ENCODE results near the gene DOK4.

Gene DOK4

DNA sequence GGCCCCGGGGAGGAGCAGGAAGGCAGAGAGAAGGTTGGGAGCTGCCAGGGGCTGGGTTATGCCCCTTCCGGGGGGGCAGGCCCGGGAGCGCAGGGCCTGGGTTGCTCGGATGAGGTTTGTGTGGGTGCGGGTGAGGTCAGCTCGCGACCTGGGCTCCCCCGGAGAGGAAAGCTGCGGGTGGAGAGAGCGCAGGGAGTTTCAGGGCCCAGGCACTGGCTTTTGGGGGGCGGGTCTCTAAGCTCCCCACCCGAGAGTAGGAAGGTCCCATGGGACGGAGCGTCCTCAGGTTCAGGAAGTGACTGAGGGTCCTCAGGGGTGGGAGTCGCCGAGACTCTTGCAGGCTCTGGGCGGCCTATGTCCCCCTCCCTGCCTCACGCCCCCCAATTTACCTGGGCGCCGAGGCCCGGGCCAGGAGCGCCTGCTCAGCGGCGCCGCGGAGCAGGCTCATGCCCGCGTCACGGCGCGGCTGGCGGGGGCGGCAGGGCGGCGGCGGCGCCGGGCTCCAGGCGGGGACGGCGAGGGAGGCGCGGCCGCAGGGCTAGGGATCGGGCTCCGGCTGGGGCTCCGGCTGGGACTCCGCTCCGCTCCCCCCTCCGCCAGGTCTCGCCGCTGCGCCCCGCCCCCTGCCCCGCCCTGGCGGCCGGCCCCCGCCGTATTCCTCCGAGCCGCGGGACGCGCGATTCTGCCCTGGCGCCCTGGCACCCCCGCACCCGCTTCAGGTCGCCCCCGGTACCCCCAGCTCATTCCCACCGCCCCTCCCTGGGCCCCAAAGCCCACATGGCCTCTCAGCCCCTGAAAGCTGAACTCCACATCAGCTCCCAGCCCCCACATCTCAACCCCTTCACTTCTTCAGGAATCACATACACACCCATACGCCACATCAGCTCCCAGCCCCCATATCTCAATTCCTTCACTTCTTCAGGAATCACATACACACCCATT lies at the start of gene DOK4:
DOK4 (minus strand) TSS at position 578 of the 942 bp plus-strand sequence. CDS start 6,986 bp downstream, outside the sequence.
- DNase-seq (ENCODE audit: low read depth): peak; percentile 79

DNA sequence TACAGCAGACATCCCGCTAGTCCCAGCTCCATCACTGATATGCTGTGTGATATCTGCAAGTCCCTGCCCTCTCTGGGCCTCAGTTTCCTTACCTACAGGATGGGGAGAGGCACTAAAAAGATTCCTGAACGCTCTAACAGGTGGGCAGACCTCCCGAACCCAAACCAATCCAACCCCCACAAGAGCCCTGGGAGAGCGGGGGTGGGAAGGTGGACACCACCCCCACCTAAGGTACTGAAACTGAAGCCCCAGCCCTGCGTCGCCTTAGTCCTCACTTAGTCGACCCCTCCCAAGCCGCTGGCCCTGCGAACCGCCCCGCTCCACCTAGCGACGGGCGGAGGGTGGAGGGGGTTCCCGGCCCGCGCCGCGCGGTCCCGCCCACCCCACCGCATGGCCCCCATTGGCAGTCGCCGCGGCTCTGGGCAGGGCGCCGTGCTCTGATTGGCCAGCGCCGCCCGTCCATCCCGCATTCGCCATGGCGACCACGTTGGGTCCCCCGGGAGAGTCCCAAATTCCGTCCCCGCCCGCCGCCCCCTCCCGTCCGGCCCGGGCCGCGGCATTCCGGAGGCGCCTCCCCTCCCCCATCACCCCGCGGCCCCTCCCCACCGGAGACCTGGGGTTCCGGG lies 49.5 kb upstream of the DOK4 start:
- peak; percentile 89 for DNase-seq (ENCODE audit: low read depth)

DNA sequence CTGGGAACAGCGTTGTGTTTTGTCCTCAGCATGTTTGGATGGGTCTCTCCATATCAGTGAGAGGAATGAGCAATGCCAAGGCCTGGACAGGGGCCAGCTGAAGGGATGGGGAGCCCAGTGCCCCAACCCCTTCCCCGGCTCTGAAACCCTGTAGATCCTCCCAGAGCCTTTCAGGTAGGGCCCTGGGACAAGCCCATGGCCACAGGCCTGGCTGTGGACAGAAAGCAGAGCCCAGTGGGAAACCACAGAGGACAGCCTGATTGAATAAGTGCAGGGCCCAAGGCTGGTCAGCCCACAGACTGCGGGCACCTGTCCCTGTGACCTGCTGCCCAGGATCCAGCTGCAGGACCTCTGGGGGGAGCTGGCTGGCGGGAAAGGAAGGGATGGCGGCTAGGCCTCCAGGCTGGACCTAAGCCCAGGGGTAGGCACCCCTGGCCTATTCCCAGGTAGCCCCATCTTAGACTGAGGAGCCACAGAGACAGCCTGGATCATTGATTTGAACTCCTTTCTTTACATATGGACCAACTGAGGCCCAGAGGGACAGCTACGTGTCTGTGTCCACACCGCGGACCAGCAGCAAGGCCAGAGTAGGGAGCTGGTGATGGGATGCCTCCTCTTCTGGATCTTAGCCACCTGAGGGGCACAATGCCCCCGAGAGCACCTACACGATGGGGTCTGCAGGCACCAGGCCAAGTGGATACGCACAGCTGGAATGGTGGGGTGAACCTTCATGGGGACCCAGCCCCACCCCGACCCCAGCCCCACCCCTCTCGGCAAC lies 48.8 kb upstream of the DOK4 start:
- DNase-seq (ENCODE audit: low read depth): no peak

DNA sequence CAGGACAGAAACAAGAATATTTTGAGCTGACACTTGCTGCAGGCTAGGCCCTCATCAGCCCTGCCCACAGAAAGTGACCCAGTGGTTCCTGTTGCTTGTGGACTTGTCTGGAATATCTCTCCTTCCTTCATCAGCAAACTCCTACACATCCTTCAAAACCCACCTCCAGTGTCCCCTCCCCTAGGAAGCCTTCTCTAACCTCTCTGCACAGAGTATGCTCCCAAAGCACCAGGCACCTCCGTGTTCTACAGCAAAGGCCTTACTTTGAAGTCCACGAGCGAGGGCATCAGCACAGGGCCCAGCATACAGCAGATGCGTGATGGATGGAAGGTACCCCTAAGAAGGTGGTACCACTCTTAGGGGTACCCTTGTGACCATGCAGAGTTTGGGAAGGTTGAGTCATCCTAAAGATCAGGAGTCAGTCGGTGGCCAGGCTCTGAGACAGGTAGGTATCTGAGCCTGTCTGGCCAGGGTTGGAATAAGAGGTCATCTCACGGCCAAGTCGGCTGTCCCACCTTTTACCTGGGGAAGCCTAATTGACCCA lies 48.1 kb upstream of the DOK4 start:
- DNase-seq (ENCODE audit: low read depth): no peak

DNA sequence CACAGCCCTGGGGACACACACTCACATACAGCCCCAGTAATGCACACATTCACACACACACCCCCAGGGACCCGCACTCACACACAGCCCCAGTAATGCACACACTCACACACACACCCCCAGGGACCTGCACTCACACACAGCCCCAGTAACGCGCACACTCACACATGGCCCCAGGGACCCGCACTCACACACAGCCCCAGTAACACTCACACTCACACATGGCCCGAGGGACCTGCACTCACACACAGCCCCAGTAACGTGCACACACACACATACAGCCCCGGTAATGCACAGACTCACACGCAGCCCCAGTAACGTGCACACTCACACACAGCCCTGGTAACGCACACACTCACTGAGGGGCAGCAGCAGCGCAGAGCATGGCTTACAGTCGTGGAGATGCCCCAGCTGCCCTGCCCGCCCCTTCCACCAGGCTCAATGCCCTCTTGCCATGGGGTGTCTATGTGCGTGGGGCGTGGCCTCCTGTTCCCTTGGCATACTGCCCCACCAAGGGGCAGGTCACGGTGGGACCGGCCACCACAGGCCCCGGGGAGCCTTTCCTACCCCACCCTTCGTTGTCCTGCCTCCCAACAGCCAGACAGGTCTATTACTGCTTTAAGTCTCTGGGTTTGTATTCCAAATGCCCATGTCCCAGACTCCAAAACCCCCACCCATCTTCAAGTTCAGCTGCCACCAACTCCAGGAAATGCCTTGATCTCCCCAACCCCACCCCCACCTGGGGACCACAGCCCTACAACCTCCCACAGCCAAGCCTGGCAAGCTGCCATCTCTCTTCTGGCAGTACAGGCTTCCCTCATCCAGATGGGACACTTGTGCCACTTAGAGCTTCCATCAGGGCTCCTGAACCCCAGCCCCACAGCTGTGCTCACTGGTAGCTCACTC lies 47.4 kb upstream of the DOK4 start:
- DNase-seq (ENCODE audit: low read depth): no peak

DNA sequence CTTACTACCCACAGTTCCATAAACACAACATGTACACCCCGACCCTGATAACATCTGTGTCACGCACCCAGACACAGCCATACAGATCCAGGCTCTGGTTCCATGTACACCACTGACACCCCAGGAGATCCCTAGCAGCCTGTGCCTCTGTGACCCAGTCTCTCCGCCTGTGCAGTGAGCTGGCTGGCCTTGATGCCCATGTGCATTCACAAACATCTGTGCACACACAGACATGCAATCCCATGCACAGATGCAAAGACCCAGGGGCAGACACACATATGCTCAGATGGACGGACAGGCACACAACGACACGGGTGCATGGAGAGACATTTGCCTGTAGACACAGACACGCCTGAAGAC lies 46.0 kb upstream of the DOK4 start:
- DNase-seq (ENCODE audit: low read depth): no peak

DNA sequence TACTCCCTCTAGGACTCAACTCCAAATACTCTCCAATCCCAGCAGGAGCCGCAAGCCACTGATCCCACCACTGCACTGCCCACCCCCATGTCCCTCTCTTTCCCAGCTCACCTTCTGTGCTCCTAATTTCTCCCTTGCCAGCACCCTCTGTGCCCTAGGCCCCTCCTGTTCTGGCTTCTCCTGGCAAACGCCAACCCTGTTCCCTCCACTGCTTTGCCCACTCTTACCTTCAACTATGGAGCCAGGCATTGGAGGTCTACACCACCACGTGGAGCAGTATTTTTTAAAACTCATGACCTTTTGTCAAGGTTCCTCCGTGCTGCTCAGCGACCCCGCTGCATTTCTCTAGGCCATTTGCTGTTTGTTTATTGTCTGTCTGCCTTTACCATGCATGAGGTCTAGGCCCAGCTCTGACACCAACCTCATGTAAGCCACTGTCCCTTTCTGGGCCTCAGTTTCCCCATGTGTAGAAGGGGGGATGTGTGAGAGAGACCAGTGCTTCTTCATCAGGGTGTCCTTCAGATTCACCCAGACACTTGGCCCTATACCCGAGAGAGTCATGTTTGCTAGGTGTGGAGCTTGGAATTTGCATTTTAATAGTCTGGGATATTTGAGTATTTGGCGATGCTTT lies 45.5 kb upstream of the DOK4 start:
- no peak for DNase-seq (ENCODE audit: low read depth)

DNA sequence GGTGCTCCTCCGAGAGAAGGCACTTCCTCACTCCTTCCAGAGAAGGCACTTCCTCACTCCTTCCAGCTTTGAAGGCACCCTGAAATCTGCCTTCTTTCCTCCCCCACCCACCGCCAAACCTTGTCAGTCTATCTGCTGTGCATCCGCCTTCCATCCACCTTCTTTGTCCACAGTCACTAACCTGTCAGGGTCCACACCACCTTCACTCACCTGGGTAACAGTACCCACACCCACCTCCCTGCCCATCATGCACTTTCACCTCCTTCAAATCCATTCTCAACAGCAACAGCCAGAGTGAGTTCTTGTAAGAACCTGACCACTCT lies 44.9 kb upstream of the DOK4 start:
- no peak for DNase-seq (ENCODE audit: low read depth)

DNA sequence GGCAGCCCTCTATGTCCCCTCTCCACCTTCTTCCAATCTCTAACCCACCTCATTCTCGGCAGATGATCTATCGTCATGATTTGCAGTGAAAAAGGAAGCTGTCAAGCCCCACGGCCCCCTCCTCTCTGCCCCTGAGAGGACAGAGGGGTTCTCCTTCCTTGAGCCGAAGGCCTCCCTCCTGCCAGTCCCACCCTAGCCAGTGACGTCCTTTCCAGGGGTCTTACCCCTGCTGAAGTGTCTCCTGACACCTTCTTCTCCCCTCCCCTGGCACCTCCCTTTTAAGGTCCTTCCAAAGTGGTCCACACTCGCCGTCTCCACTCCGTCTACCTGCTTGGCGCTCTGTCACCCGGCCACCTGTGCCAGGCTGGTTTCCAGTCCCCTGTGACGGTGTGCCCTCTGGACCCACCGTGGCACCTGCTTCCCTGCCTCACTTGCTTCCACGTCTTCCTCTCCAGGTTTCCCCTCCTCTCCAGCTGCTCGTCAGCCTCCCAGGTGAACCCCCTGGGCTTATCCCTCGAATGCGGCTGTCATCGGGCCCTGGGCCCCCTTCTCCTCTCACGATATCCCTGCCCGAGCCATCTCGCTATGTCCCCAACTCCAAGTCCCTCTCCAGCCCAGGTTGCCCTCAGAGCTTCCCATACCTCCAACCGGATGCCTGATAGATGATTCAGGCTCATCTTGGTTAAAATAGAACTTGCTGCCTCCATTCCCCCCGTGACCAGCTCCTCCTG lies 44.4 kb upstream of the DOK4 start:
- no peak for DNase-seq (ENCODE audit: low read depth)

DNA sequence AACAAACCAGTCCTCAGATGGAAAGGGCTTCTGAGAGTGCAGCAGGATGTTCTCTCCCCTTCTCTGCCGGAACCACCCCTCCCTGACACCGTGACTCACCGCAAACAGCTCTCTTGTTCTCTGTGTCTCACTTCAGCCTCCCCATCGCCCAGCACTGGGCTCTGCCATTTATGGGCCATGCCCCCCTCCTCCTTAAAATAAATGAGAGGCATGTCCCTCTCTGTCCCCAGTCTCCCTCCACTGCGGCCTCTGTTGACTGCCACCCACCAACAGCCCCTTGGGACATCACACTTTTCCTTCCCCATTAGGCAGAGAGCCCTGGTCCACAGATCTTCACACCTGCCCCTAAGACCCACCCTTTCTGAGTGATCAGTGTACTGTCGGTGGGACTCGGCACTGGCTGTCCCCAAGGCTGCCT lies 43.8 kb upstream of the DOK4 start:
- peak; percentile 72 for DNase-seq (ENCODE audit: low read depth)

DNA sequence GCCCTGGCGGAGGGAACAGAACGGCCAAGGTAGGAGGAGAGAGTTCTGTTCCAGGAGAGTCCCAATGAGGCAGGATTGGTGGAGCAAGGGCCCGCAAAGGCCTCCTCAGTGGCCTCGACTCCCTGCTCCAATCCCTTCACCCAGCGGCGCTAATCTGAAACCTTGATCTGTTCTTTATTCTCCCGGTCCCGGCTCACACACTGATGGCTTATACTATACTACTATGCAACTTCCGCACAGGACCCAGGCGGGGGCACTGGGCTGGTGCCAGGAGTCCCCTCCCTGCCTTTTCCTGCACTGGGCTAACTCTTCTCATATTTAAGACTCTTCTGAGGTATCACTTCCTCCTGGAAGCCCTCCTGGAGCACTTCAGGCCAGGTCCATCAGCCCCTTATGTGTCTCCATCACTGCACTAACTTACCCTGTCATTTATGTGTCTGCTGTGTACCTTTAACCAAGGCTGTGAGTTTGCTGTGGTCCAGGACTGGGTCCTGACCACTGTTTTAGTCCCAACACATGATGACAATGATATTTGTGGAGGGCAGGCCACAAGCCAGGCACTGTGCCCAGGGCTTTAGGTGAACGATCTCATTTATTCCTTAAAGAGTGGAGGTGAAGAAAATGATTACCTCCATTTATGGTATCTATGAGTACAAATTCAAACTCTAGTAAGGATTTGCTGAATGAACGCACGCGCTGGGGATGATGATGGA lies 43.3 kb upstream of the DOK4 start:
- DNase-seq (ENCODE audit: low read depth): no peak

DNA sequence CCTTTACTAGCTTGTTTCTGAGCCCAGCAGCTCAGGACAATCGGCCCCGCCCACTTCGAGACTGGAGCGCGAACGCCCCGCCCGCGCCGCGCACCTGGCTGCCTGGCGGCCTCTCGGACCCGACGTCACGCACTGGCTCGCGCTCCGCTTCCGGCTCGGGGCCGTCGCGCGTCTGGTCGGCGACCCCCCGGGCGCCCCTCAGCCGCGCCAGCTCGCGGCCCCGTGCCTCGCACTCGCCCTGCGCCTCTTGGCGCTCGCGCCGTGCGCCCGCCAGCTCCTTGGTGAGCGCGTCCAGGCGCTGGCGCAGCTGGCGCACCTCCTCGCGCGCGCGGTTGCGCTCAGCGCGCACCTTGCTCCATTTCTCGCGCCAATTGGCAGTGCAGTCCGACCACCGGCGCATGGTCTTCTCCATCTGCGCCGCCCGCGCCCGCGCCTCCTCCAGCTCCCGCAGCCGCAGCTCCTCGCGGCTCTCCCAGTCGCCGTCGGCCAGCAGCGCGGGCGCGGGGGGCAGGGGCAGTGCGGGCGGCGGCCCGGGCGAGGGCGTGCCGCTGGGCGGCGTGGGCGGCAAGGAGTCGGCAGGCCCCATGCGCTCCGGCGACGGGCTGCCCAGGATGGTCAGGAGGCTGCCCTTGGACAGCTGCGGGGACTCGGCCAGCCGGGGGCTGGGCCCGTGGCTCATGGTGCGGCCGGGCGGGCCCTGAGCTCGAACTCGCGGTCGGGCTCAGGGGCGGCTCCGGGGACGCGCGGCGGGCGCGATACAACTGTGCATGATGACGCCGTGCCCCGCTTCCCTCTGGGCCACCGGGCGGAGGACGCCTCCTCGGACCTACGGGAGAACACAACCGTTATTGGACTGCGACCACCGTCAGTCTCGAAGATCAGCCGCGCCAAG lies 42.5 kb upstream of the DOK4 start:
- DNase-seq (ENCODE audit: low read depth): no peak

DNA sequence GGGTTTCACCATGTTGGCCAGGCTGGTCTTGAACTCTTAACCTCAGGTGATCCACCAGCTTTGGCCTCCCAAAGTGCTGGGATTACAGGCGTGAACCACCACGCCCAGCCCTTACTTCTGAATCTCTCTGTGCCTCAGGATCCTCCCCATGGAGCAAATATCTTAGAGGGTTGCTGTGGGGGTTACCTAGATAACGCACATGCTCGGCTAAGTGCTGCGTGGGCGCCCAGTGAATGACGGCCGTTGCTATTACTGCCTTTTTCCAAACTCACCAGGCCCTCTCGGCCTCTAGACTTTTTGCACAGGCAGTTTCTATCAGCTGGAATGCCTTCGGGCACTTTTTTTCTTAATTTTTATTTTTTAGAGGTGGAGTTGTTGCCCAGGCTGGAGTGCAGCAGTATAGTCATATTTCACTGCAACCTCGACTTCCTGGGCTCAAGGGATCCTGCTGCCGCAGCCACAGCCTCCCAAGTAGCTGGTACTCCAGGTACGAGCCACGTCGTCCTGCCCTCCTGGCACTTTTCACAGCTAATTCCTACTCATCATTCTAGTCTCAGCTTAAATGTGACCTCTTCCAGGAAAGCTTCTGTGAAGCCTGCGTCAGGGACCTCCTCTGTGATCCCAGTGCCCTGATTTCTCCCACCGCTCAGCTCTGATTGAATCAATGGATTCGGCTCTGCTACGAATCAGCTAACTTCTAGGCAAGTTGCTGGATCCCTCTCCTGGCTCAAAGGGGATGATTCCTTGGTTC lies 41.5 kb upstream of the DOK4 start:
- DNase-seq (ENCODE audit: low read depth): no peak

DNA sequence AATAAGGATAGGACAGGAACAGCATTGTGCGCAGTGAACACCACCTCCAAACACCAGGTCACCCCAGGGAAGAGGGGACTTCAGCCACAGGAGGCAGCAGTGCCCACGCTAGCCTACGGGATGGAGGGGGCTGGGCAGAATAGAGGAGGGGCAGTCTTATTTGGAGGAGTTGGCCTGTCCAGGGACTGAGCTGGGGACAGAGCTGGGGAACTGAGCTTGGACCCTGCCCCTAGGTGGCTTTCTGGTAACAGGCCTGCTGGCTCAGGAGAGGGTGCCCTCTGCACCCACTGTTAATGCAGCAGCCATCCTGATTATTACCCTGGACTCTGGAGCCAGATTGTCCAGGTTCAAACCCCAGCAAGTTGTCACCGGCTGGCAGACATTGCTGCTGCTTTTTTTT lies 40.7 kb upstream of the DOK4 start:
- no peak for DNase-seq (ENCODE audit: low read depth)

DNA sequence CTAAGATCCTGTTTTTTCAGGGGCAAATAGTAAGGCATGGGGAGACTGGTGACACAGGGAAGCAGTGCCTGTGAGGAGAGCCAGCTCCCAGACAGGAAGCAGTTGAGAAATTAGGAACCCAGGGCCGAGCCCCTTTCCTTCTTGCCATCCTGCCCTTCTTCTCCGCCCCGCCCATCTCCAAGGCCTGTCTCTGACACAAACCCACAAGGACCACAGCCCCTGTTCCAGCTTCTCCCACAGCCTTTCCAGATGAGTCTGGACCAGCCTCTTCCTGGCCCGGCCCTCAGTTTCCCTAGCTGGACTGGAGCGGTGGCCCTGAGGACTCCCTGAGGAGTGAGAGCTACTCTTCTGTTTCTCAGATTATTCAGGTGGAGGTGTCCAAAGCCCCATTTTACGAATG lies 40.2 kb upstream of the DOK4 start:
- DNase-seq (ENCODE audit: low read depth): no peak

DNA sequence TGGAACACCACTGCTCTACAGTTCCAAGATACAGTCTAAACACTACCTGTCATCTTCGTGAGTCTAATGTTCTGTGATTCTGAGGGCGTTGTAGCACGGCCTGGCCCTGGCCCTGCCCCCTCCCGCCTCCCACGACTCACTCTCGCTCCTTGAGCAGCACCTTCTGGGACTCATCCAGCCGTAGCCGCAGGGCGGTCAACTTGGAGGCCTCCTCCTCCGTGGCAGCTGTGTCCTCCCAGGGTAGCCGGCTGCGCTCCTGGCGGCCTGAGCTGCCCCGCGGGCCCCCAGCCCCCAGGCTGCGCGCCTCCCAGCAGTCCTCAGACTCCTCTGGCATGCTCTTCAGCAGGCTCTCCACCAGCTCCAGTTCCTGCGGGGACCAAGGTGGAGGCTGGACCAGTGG lies 39.5 kb upstream of the DOK4 start:
- DNase-seq (ENCODE audit: low read depth): no peak

DNA sequence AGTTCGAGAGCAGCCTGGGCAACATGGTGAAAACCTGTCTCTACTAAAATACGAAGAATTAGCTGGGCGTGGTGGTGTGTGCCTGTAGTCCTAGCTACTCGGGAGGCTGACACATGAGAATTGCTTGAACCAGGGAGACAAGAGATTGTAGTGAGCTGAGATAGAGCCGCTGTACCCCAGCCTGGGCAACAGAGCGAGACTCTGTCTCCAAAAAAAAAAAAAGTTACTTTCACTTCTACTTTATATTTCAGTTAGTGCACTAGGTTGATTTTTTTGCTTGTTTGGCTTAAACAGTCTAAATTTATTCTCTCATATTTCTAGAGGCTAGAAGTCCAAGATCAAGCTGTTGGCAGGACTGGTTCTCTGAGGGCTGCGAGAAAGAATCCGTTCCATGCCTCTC lies 36.7 kb upstream of the DOK4 start:
- DNase-seq (ENCODE audit: low read depth): no peak

DNA sequence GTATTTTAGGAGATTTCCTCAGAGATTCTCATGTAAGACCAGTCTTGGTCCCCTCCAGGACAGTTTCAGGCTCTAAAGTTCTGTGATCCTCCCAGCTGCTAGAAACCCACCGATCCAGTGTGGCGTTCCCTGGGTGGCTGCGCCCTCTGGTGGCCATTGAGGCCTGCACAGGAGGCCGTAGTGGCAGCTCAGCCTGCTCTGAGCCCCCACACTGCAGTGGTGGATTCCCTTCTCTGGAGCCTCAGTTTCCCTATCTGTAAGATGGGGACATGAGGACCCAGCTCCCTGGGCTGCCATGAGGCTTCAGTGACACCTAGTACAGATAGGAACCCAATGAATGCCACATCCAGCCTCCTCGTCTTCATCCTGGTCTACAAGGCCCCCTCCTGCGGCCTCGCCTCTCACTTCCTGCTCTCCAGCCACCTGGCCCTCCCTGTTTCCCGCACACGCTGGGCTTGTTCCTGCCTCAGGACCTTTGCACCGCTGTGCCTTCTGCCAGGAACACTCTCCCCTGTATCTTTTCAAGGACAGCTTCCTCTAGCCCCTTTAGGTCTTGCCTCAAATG lies 33.6 kb upstream of the DOK4 start:
- peak; percentile 71 for DNase-seq (ENCODE audit: low read depth)
